ENCODE data around the gene CLNK. TPM values are rescaled to one million over a fixed set of nuclear protein-coding genes. Genes with fewer than 3 reads are reported as not detected.

The CLNK gene
- total RNA-seq, 1 donor from 2014 or later: under 0.01 TPM

GRCh38 chr4:10527438-10527837 is 157.1 kb downstream of the CLNK start:
- DNase-seq (ENCODE audit: extremely low read depth, low read depth, low spot score): no peak

GRCh38 chr4:10526429-10527222 is 157.9 kb downstream of the CLNK start:
- no peak for DNase-seq (ENCODE audit: extremely low read depth, low read depth, low spot score)

DNA sequence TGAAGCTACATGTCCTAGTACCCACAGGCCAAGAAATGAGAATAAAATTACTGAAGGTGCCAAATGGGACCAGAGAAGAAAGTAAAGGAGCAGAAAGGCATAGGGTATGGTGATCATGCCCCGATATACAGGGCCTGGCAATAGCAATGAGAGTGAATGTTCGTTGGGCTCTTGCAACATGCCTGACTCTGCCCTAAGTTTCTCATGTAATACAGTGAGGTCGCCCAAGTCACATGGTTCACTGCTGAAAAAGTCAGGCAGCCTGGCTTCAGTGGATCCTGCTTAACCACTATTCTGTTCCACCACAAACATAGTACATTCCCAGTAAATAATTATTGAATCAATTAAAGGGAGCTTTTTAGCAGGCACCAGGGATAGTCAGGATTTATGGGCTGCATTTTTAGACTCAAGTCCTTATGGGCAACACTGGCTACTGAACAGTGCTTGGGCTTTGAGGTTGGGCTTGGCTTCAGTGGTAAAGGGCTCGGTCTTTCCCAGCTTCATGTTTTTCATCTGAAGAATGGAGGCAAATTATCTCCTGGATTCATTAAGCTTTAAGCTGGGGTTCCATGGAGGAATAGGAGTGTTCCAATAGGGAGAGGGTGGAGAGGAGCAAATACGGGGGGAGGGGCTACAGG is 160.3 kb downstream of the CLNK start:
- DNase-seq (ENCODE audit: extremely low read depth, low read depth, low spot score): no peak

DNA sequence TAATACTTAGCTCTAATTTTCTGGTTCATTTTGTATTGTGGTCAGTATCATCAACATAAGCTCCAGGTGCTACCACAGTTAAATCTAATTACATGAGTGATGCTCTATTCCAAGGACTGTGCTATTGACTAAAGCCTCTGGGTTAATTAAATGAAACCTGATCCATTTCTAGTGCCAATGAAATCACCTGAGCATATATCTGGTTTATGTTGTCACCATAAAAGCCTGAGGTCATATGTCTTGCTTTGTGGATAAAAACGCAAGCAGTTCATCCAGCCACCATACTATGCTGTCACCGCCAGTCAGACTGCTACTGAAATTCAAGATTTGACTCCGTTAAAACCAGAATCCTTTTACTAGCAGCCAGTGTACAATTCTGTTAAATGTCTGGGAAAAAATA is 163.1 kb downstream of the CLNK start:
- no peak for DNase-seq (ENCODE audit: extremely low read depth, low read depth, low spot score)

DNA sequence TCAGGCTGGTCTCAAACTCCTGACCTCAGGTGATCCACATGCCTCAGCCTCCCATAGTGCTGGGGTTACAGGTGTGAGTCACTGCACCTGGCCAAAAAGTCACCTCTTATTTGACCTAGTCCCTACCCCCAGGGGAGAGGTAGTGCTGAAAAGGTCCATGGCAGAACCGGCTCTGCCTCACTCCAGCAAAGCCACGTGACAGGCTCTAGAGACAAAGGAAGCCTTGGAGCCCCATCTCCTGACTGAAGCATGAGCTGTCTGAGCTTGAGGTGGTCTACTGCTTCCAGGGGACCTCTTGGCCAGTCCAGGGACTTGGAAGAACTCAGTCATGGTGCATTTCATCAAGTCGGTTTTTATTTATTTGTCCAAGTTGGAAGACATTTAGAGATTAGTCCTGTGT is 174.8 kb downstream of the CLNK start:
- no peak for DNase-seq (ENCODE audit: extremely low read depth, low read depth, low spot score)

DNA sequence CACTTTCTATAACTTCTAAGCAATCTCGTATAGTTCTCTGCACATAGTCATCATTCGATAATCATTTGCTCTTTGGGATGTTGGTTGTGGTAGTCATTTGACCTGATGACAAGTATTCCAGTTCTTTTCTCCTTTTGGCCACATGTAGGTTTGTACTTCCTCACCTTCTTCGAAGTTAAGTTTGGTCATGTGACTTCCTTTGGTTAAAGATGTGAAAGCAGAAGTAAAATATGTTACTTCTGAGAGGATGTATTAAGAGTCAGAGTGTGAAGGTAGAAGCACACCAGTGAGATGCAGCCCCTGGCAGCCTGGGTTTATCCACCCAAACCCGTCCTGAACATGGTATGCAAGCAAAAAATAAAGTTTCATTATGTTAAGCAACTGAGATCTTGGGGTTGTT is 178.5 kb downstream of the CLNK start:
- DNase-seq (ENCODE audit: extremely low read depth, low read depth, low spot score): no peak

DNA sequence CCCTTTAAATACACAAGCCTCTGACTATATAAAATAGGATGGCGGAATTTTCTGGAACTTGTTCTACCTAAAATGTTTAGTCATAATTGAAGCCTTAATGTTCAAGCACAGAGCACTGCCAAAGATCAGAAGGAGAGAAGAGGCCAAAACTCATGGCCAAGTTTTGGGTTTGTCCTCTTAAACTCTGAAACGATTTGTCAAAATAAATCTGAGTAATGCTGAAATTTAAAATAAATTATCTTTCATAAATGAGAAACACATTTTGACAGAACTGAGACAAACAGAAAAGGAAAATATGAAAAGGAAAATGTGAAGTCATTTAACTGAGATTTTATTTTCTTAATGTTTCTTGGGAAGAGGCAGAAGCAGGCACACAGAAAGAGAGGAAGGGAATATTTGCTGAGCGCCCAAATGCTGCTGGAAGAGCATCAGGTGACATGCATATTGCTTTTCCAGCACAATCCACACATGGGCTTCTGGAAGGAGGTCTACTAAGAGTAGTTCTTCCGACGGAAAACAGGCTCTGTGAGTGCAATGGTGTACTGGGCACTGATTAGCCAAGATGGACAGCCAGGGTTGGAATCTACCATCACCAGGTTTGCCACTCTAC is 179.9 kb downstream of the CLNK start:
- no peak for DNase-seq (ENCODE audit: extremely low read depth, low read depth, low spot score)

GRCh38 chr4:10502717-10503116 is 181.9 kb downstream of the CLNK start:
- DNase-seq (ENCODE audit: extremely low read depth, low read depth, low spot score): no peak

DNA sequence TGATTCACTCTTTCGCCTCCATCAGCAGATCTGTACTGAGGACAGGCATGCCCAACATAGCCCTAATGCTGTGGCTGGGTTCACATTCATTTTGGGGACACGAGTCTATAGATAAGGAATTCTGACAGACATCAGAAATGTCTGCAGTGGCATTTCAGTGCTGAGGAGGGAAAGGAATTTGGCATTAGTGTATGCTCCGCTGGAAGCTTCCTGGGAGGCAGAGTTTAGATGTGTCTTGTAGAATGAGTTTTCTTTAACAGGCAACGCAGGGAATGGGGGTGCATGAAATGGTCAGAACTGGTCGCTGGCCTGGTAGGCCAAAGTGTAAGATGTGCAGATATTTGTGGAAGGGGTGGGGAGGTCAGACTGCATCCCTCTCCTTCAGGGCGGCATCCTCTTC is 183.8 kb downstream of the CLNK start:
- DNase-seq (ENCODE audit: extremely low read depth, low read depth, low spot score): no peak

DNA sequence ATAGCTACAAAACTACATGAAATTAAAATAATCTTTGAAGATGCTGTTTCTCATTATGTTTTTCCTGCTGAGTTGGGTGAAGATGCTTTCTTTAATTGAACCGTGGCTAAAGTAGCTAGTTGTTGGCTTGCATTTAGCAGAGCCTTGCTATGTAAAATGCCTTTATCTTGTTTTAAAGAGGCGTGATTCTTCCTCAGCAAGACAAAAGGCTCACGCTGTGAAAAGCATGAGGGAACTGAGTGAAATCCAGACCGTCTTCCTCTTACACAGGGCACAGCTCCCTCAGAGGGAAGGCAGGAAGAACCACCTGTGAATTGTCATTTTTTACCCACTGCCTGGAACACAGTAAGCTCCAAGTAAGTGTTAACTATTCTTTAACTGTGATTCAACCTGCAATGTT is 188.4 kb downstream of the CLNK start:
- DNase-seq (ENCODE audit: extremely low read depth, low read depth, low spot score): no peak

GRCh38 chr4:10495651-10496050 is 188.9 kb downstream of the CLNK start:
- no peak for DNase-seq (ENCODE audit: extremely low read depth, low read depth, low spot score)

DNA sequence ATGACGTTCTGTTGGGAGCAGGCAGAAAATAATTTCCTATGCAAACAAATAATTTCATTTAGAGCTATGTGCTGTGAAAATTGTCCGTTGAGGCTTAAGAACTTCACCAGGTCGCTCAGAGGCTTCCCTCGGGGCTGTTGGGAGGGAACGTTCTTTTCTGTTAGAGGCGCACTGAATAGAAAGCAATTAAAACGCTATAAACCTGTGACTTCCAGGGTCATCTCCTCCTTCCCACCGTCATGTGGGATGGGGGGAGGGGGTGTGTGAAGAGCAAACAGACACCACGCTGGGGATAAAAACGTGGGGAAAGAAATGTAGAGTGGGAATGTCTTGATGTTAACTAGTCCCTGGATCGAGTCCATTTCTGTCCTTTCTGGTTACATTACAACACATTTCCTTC is 192.1 kb downstream of the CLNK start:
- DNase-seq (ENCODE audit: extremely low read depth, low read depth, low spot score): no peak

GRCh38 chr4:10491401-10491800 is 193.2 kb downstream of the CLNK start:
- no peak for DNase-seq (ENCODE audit: extremely low read depth, low read depth, low spot score)

DNA sequence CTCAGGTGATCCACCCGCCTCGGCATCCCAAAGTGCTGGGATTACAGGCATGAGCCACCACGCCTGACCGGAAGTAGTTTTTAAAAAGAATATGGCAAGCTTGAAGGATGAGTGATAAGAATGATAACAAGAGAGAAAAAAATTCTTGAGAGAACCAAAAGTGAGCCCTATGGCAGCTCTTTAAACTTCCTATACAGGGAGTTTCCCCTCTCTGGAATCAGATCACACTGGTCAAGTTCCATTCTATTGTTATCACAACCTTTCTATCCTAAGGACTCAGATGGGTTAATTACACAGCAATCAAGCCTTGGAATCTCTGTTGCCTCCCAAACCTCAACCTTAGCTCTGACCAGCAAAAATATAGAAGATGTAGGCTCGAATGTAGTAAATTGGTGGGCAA is 193.6 kb downstream of the CLNK start:
- no peak for DNase-seq (ENCODE audit: extremely low read depth, low read depth, low spot score)

GRCh38 chr4:10482913-10483312 is 201.7 kb downstream of the CLNK start:
- no peak for DNase-seq (ENCODE audit: extremely low read depth, low read depth, low spot score)

DNA sequence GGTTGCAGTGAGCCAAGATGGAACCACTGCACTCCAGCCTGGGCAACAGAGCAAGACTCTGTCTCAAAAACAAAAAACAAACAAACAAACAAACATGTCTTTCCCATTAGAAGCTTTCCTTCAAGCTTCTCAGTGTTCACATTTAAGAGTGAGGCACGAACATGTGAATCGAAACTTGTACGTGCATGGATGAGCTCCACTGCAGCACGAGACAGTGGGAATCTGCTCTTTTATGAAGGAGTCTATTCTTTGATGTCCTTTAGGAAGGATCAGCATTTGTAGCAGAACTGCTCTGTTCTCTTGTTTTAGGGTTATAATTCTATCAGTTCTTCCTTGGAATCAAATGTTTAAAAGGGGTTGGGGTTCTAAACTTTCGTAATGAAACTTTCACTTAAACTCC is 204.0 kb downstream of the CLNK start:
- DNase-seq (ENCODE audit: extremely low read depth, low read depth, low spot score): no peak

- no peak for DNase-seq (ENCODE audit: extremely low read depth, low read depth, low spot score)
These were observed 205.9 kb downstream of the CLNK start for GRCh38 chr4:10478621-10479020.

GRCh38 chr4:10470505-10470904 is 214.1 kb downstream of the CLNK start:
- no peak for DNase-seq (ENCODE audit: extremely low read depth, low read depth, low spot score)

- DNase-seq (ENCODE audit: extremely low read depth, low read depth, low spot score): no peak
These were observed 218.4 kb downstream of the CLNK start for GRCh38 chr4:10466161-10466560.

DNA sequence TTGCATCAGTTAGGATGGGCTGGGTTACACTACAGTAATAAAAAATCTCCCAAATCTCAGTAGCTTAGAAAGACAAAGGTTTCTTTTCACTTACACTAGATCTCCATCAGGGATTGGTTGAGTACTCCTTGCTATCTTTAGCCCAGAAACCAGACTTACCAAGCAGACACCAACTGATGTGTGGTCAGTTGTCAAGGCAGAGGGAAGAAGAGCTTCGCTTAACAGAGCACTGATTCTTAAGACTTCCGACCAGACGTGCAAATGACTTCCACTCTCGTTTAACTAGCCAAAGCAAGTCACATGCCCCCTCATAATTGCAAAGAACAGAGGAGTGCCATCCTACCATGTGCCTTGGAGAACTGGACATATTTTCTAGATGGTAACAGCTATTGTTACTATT is 221.7 kb downstream of the CLNK start:
- no peak for DNase-seq (ENCODE audit: extremely low read depth, low read depth, low spot score)

DNA sequence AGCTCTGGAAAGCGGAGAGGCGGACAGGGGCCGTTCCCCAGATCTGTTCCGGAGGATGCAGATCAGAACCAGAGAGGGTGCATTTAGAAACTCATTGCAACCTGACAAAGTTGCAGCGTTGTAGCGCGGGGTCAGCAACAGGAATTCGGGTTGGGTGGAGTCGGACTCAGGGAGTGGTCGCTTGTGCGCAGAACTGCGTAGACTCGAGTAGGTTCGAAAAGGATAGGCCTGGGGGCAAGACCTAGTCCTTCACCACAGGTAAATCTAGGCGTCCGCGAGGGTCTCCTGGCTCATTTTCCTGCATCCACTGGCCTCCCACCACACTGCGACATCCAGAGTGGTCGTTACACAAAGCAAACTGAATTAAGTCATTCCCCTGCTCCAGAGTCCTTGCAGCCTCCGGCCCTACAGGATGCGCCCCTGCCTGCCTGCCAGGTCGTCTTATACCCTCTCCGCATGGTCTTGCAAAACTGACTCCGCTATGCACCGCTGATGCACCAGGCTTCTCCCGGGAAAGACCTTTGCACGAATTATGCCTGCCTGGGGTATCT is 222.6 kb downstream of the CLNK start:
- no peak for DNase-seq (ENCODE audit: extremely low read depth, low read depth, low spot score)
